SK-N-SH treated with all-trans-retinoic acid at 6 μM for 48 hours (cell line): ENCODE results near the gene UNG.

Experiments used
- ARNTL ChIP-seq: fragments of 450-650 bp; formaldehyde crosslinking; IDR thresholded peaks from 2 replicates; pipeline ENCODE4 v1.5.0; 2020; ENCODE audit warnings: low read depth, mild to moderate bottlenecking, moderate library complexity, borderline replicate concordance
- CREB5 ChIP-seq: fragments of 250-450 bp; sonication (Bioruptor Pico); IDR thresholded peaks from 2 replicates; pipeline ENCODE4 v1.5.1; 2020; ENCODE audit warnings: low read depth, mild to moderate bottlenecking, moderate library complexity
- CSRNP3 ChIP-seq: fragments of 250-450 bp; sonication (Bioruptor Pico); IDR thresholded peaks from 2 replicates; pipeline ENCODE4 v1.5.1; 2021; ENCODE audit warnings: mild to moderate bottlenecking, moderate library complexity
- ESRRG ChIP-seq: fragments of 250-450 bp; sonication (Bioruptor Pico); IDR thresholded peaks from 2 replicates; pipeline ENCODE4 v1.6.1; 2021; ENCODE audit warnings: mild to moderate bottlenecking
- POU6F1 ChIP-seq: fragments of 250-450 bp; sonication (Bioruptor Pico); IDR thresholded peaks from 2 replicates; pipeline ENCODE4 v1.8.0; 2021; ENCODE audit warnings: low read depth, mild to moderate bottlenecking, moderate library complexity, borderline replicate concordance
- PPARA ChIP-seq: fragments of 250-450 bp; sonication (Bioruptor Pico); IDR thresholded peaks from 2 replicates; pipeline ENCODE4 v1.5.0; 2020; ENCODE audit warnings: mild to moderate bottlenecking, borderline replicate concordance
- RARB ChIP-seq: fragments of 250-450 bp; sonication (Bioruptor Pico); IDR thresholded peaks from 2 replicates; pipeline ENCODE4 v1.8.0; 2021; ENCODE audit warnings: mild to moderate bottlenecking, moderate library complexity
- TOX ChIP-seq: fragments of 250-450 bp; sonication (Bioruptor Pico); IDR thresholded peaks from 2 replicates; pipeline ENCODE4 v1.8.0; 2021; ENCODE audit warnings: mild to moderate bottlenecking, moderate library complexity, borderline replicate concordance
- ZFP3 ChIP-seq: fragments of 250-450 bp; sonication (Bioruptor Pico); IDR thresholded peaks from 2 replicates; pipeline ENCODE4 v1.5.0; 2020; ENCODE audit warnings: mild to moderate bottlenecking, moderate library complexity
- ZFP30 ChIP-seq: fragments of 450-650 bp; formaldehyde crosslinking; IDR thresholded peaks from 2 replicates; pipeline ENCODE4 v1.5.0; 2022; ENCODE audit warnings: mild to moderate bottlenecking, moderate library complexity
- ZNF565 ChIP-seq: fragments of 450-650 bp; formaldehyde crosslinking; conservative IDR thresholded peaks from 2 replicates; pipeline ENCODE4 v1.5.0; 2020; ENCODE audit warnings: low read depth, mild to moderate bottlenecking, moderate library complexity

GRCh38 chr12:109089683-109090082 is 7.7 kb upstream of the UNG start:
- TF ChIP-seq RARB (CRISPR knock-in tag) (no peak), TOX (CRISPR knock-in tag) (no peak), ARNTL (CRISPR knock-in tag) (no peak), ESRRG (no peak), CSRNP3 (no peak), CREB5 (CRISPR knock-in tag) (no peak), PPARA (no peak), ZFP3 (CRISPR knock-in tag) (no peak), POU6F1 (CRISPR knock-in tag) (no peak), ZFP30 (CRISPR knock-in tag) (no peak), ZNF565 (CRISPR knock-in tag) (no peak)
